DOHH2 (cell line): ENCODE measurements around the gene TPO.

Experiments
- H3F3A ChIP-seq: fragments of 200-600 bp; sonication (generic), shearing (Covaris generic); 2 replicates; pipeline ENCODE4 v1.6.0; 2016; ENCODE audit warnings: antibody characterized with exemption, mild to moderate bottlenecking; ENCODE audit not compliant: control insufficient read depth, insufficient read depth
- H3K27ac ChIP-seq: fragments of 200-600 bp; sonication (generic); 2 replicates; pipeline ENCODE4 v1.5.1; 2014; ENCODE audit warnings: low read depth, mild to moderate bottlenecking, low read length, moderate library complexity
- H3K27me3 ChIP-seq: fragments of 200-600 bp; sonication (generic); 2 replicates; pipeline ENCODE4 v1.6.1; 2014; ENCODE audit warnings: mild to moderate bottlenecking, low read length, mixed read lengths; ENCODE audit not compliant: control insufficient read depth
- H3K36me3 ChIP-seq: fragments of 200-600 bp; sonication (generic); 2 replicates; pipeline ENCODE4 v1.6.1; 2014; ENCODE audit warnings: mild to moderate bottlenecking, low read length, moderate library complexity, mixed read lengths; ENCODE audit not compliant: control insufficient read depth
- H3K4me1 ChIP-seq: fragments of 200-600 bp; sonication (generic); 2 replicates; pipeline ENCODE4 v1.6.1; 2014; ENCODE audit warnings: mild to moderate bottlenecking, low read length, mixed read lengths; ENCODE audit not compliant: control insufficient read depth
- H3K4me2 ChIP-seq: fragments of 200-600 bp; sonication (generic); 2 replicates; pipeline ENCODE4 v1.6.0; 2014; ENCODE audit warnings: mild to moderate bottlenecking, low read length, moderate library complexity
- H3K4me3 ChIP-seq: fragments of 200-600 bp; sonication (generic); 2 replicates; pipeline ENCODE4 v1.5.1; 2014; ENCODE audit warnings: mild to moderate bottlenecking, low read length, mixed read lengths
- H3K79me2 ChIP-seq: fragments of 200-600 bp; sonication (generic); 2 replicates; pipeline ENCODE4 v1.6.1; 2014; ENCODE audit warnings: mild to moderate bottlenecking, low read length, mixed read lengths; ENCODE audit not compliant: control insufficient read depth
- H3K9me2 ChIP-seq: fragments of 200-600 bp; sonication (generic); replicated peaks from 2 replicates; pipeline ENCODE4 v1.6.1; 2014; ENCODE audit warnings: mild to moderate bottlenecking, low read length, mixed read lengths; ENCODE audit not compliant: control insufficient read depth
- H3K9me3 ChIP-seq: fragments of 200-600 bp; sonication (generic); 2 replicates; pipeline ENCODE4 v1.6.1; 2014; ENCODE audit warnings: antibody characterized with exemption, low read length, mixed read lengths; ENCODE audit not compliant: control insufficient read depth, insufficient read depth
- H4K20me1 ChIP-seq: fragments of 200-600 bp; sonication (generic); 2 replicates; pipeline ENCODE4 v1.6.0; 2014; ENCODE audit warnings: low read depth, mild to moderate bottlenecking, antibody characterized with exemption, low read length, moderate library complexity; ENCODE audit not compliant: control insufficient read depth, insufficient read depth
- EZH2phosphoT487 ChIP-seq: fragments of 200-600 bp; sonication (generic); IDR thresholded peaks from 2 replicates; pipeline ENCODE4 v1.6.1; 2017; ENCODE audit warnings: borderline replicate concordance, mild to moderate bottlenecking, antibody characterized with exemption, low read length, moderate library complexity, mixed read lengths
- TF ChIP-seq, protein P1 (sequence below): fragments of 200-600 bp; sonication (generic); IDR thresholded peaks from one replicate; pipeline ENCODE4 v1.5.1; 2014; ENCODE audit warnings: antibody characterized with exemption, mild to moderate bottlenecking, low read depth, low read length; ENCODE audit not compliant: poor library complexity, severe bottlenecking

The TPO gene

DNA sequence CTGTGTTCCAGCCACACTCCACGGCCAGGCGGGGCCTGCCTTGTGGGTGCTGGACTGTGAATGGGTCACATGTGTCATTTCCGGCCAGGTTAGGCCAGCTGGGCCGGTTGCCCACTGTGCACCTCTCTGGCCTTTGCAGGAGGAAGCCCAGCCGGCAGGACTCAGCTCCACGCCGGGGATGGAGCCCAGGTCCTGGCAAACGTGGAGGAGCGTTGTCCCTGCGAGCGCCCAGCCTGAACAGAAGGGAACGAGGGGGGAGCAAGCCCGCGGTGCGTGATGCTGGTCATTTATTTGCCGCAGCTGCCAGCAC, 178.2 kb downstream of the TPO start:
- Histone ChIP-seq H3K79me2 (no peaks in the 10 kb centered on the region), H3K27me3 (no peaks in the 10 kb centered on the region), H4K20me1 (no peaks in the 10 kb centered on the region), H3K4me3 (no peak overlapping the region), H3K9me3 (peaks cover 25% of the 10 kb centered on the region), H3K4me2 (no peak overlapping the region), H3K9me2 (no peaks in the 10 kb centered on the region), H3F3A (0 out of 2 replicates have a peak, but pooled peaks cover 3% of the 10 kb centered on the region), H3K27ac (no peak overlapping the region), H3K36me3 (no peaks in the 10 kb centered on the region), H3K4me1 (no peaks in the 10 kb centered on the region)
- TF ChIP-seq, protein P1, sequence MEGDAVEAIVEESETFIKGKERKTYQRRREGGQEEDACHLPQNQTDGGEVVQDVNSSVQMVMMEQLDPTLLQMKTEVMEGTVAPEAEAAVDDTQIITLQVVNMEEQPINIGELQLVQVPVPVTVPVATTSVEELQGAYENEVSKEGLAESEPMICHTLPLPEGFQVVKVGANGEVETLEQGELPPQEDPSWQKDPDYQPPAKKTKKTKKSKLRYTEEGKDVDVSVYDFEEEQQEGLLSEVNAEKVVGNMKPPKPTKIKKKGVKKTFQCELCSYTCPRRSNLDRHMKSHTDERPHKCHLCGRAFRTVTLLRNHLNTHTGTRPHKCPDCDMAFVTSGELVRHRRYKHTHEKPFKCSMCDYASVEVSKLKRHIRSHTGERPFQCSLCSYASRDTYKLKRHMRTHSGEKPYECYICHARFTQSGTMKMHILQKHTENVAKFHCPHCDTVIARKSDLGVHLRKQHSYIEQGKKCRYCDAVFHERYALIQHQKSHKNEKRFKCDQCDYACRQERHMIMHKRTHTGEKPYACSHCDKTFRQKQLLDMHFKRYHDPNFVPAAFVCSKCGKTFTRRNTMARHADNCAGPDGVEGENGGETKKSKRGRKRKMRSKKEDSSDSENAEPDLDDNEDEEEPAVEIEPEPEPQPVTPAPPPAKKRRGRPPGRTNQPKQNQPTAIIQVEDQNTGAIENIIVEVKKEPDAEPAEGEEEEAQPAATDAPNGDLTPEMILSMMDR, result no peak
- TF ChIP-seq EZH2phosphoT487, result no peak
